Fibroblast of the conjunctiva (primary cell): ENCODE data around the gene CHRNA9.
A peak's percentile ranks its signal among the peaks of the same experiment; 100 is the strongest.

ENCODE experiments used
- DNase-seq: peaks from one replicate; pipeline ENCODE4 v3.0.0-alpha.2; 2010; ENCODE audit warnings: low read depth

Gene CHRNA9

GRCh38 chr4:40309250-40309774 lies 25.8 kb upstream of the CHRNA9 start:
- peak; percentile 74 for DNase-seq

- DNase-seq = no peak
These were observed 24.9 kb upstream of the CHRNA9 start for GRCh38 chr4:40310225-40310624.

- no peak for DNase-seq
These were observed 23.3 kb upstream of the CHRNA9 start for GRCh38 chr4:40311811-40312346.

- DNase-seq = no peak
These were observed 20.2 kb upstream of the CHRNA9 start for GRCh38 chr4:40314951-40315350.

- DNase-seq = peak; percentile 91
These were observed 18.8 kb upstream of the CHRNA9 start for GRCh38 chr4:40316333-40316781.

GRCh38 chr4:40316782-40317635 lies 18.1 kb upstream of the CHRNA9 start:
- peak; percentile 96 for DNase-seq

- no peak for DNase-seq
These were observed 17.0 kb upstream of the CHRNA9 start for GRCh38 chr4:40317916-40318658.

GRCh38 chr4:40321574-40322275 lies 13.4 kb upstream of the CHRNA9 start:
- peak; percentile 53 for DNase-seq

- no peak for DNase-seq
These were observed 12.3 kb upstream of the CHRNA9 start for GRCh38 chr4:40322811-40323210.

- DNase-seq = no peak
These were observed 11.3 kb upstream of the CHRNA9 start for GRCh38 chr4:40323866-40324265.

- peak; percentile 66 for DNase-seq
These were observed 9.6 kb upstream of the CHRNA9 start for GRCh38 chr4:40325406-40326019.

GRCh38 chr4:40327340-40327739 lies 7.8 kb upstream of the CHRNA9 start:
- no peak for DNase-seq

GRCh38 chr4:40328383-40328782 lies 6.8 kb upstream of the CHRNA9 start:
- DNase-seq = no peak

- no peak for DNase-seq
These were observed 5.3 kb upstream of the CHRNA9 start for GRCh38 chr4:40329805-40330204.

GRCh38 chr4:40330536-40330935 lies 4.6 kb upstream of the CHRNA9 start:
- no peak for DNase-seq

GRCh38 chr4:40331101-40331745 lies 3.9 kb upstream of the CHRNA9 start:
- no peak for DNase-seq

- DNase-seq = no peak
These were observed 3.2 kb upstream of the CHRNA9 start for GRCh38 chr4:40331961-40332360.

- DNase-seq = peak; percentile 63
These were observed 1.2 kb upstream of the CHRNA9 start for GRCh38 chr4:40333921-40334352.

GRCh38 chr4:40335525-40335894 lies 377 bp downstream of the CHRNA9 start:
- DNase-seq = no peak

GRCh38 chr4:40337051-40337450 lies 1.9 kb downstream of the CHRNA9 start:
- no peak for DNase-seq

GRCh38 chr4:40337523-40337922 lies 2.4 kb downstream of the CHRNA9 start:
- DNase-seq = no peak
